Pancreas (tissue), 10 donors: ENCODE measurements around the gene CDCA7L. TPM values are rescaled to one million over a fixed set of nuclear protein-coding genes. Genes with fewer than 3 reads are reported as not detected.

Source experiments
- ATAC-seq, 4 donors: fragments of 200-7000 bp; cut with Tn5 transposase; one replicate each; pipeline versions ENCODE4 v1.8.0 to v1.9.1; 2020; ENCODE audit warnings: mild to moderate bottlenecking in 4 of 4, moderate library complexity in 4 of 4
- DNase-seq, 6 donors: peaks; one replicate each; pipeline ENCODE4 v3.0.0-alpha.2; 2020
- FAIRE-seq: peaks from 2 replicates; lab custom pipeline; 2012; peaks lifted over from hg19 to GRCh38; lab: Jason Lieb, UNC
- H3K27ac ChIP-seq, 4 donors: fragments of 200-600 bp; sonication (generic); 1 replicate in 3 of 4; 2 replicates in 1 of 4; pipeline versions ENCODE4 v1.5.0 to v1.8.0; 2020
- H3K27me3 ChIP-seq, 4 donors: fragments of 200-600 bp; one replicate each; pipeline ENCODE4 v1.8.0; 2021
- H3K36me3 ChIP-seq, 3 donors: fragments of 200-600 bp; sonication (generic) in 1 of 3; one replicate each; pipeline versions ENCODE4 v1.5.0 to v1.8.0; 2020 to 2021
- H3K4me1 ChIP-seq, 3 donors: fragments of 200-600 bp; one replicate each; pipeline ENCODE4 v1.8.0; 2021
- H3K4me3 ChIP-seq, 4 donors: fragments of 200-600 bp; sonication (generic) in 2 of 4; one replicate each; pipeline versions ENCODE4 v1.5.0 to v1.8.0; 2020 to 2021
- H3K9me3 ChIP-seq, 4 donors: fragments of 200-600 bp; one replicate each; pipeline ENCODE4 v1.8.0; 2021
- WGBS, 2 donors: extraction: QIAGEN DNeasy Blood & Tissue Kit; methylation state at CpG; one replicate each; pipeline ENCODE4 v1.1.7; 2013; 5-methylcytosine and 5-hydroxymethylcytosine counted together
- intact Hi-C, 3 donors: fragments of 100-400 bp; cut with DNase I; formaldehyde crosslinking; loops; one replicate each; pipeline versions ENCODE4 v1.11.1 to v1.14.2; 2022
- polyA plus RNA-seq, 2 donors: library from polyadenylated mRNA; stranded (reverse); fragments of 200-250 nt; gene quantifications; one replicate each; pipeline ENCODE4 v1.2.3, GENCODE V29; 2013
- total RNA-seq, 6 donors: library from RNA; stranded (reverse); fragmentation: NEBNext Ultra II Directional in 4 of 6; extraction: Animal tissue kit (Norgen Biotek cat#: 25700) in 4 of 6; gene quantifications; one replicate each; pipeline versions ENCODE4 v1.2.1 to v1.2.4, GENCODE V29; 2021 to 2023
- TF ChIP-seq, protein P1 (sequence below), 4 donors: fragments of 200-600 bp; sonication (generic) in 3 of 4; IDR thresholded peaks; one replicate each; pipeline versions ENCODE4 v1.5.0 to v1.8.0; 2021; ENCODE audit warnings: antibody characterized with exemption in 4 of 4
- donor health status: healthy with polysubstance abuse.
- donor health status: DM: no; HTN: no; CAD: no; lungs with moderate emphysema.
- donor health status: DM: no; HTN: no; CAD: no.
- donor health status: control.
- donor health status: control.
- donor health status: Bipolar disorder and iron deficiency.
- donor health status: DM: yes; HTN: yes; CAD: no.
- donor health status: DM: no; HTN: no; CAD: no.
- donor health status: DM: no; HTN: no; CAD: no.
- donor health status: DM: yes; HTN: yes; CAD: no.

The CDCA7L gene
- total and polyA plus RNA-seq, 8 donors: 6.7 to 27.2 (median 19.9) TPM

DNA sequence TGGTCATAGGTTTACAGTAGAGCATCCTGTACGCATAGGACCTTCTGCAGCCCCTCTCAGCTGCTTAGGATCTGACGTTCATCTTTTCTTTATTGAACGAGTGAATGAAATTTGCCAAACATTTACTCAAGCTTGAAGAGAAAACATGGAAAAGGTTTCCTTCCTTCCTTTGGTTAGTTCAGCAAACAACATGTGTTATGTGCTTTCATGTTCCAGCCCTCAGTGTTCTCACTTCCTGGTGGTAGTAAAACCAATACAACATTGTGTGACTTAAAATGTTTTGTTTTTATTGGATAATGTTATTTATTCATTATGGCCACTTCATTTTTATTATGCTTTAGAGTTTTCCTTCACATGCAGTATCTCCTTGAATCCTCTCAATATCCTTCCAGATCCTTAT, 1.4 kb upstream of the CDCA7L start:
- DNase-seq: no peak
- H3K27me3 ChIP-seq: no peaks in the 10 kb centered on the region
- WGBS, 2 donors: 68 to 70% methylated on average over 3 of the region's 3 CpGs
- TF ChIP-seq, protein P1, sequence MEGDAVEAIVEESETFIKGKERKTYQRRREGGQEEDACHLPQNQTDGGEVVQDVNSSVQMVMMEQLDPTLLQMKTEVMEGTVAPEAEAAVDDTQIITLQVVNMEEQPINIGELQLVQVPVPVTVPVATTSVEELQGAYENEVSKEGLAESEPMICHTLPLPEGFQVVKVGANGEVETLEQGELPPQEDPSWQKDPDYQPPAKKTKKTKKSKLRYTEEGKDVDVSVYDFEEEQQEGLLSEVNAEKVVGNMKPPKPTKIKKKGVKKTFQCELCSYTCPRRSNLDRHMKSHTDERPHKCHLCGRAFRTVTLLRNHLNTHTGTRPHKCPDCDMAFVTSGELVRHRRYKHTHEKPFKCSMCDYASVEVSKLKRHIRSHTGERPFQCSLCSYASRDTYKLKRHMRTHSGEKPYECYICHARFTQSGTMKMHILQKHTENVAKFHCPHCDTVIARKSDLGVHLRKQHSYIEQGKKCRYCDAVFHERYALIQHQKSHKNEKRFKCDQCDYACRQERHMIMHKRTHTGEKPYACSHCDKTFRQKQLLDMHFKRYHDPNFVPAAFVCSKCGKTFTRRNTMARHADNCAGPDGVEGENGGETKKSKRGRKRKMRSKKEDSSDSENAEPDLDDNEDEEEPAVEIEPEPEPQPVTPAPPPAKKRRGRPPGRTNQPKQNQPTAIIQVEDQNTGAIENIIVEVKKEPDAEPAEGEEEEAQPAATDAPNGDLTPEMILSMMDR (IDR thresholded peaks at IDR 0.05): no peak
- no peak for FAIRE-seq
- no peak for ATAC-seq
- no peak overlapping the region for H3K4me3 ChIP-seq
- intact Hi-C loops: no loop called here
- H3K36me3 ChIP-seq: no peaks in the 10 kb centered on the region
- H3K4me1 ChIP-seq: peaks cover 0 to 10% (median 7%) of the 10 kb centered on the region in 3 donors
- no peaks in the 10 kb centered on the region for H3K9me3 ChIP-seq
- no peak overlapping the region for H3K27ac ChIP-seq

- H3K4me1 ChIP-seq: peaks cover 0 to 14% (median 11%) of the 10 kb centered on the region in 3 donors
- DNase-seq: no peak
- peak overlapping the region; percentile 33 to 64 (median 54) for H3K4me3 ChIP-seq
- intact Hi-C loops: no loop called here
- WGBS, 2 donors: 20 to 23% methylated on average over 8 of the region's 8 CpGs
- no peak for ATAC-seq
- H3K9me3 ChIP-seq: no peaks in the 10 kb centered on the region
- FAIRE-seq: no peak
- H3K27me3 ChIP-seq: no peaks in the 10 kb centered on the region
- no peaks in the 10 kb centered on the region for H3K36me3 ChIP-seq
- TF ChIP-seq, protein P1 (IDR thresholded peaks at IDR 0.05): no peak
- H3K27ac ChIP-seq: peak overlapping the region; percentile 67 to 87 (median 80)
These were observed 567 bp upstream of the CDCA7L start for GRCh38 chr7:21946222-21946709.

DNA sequence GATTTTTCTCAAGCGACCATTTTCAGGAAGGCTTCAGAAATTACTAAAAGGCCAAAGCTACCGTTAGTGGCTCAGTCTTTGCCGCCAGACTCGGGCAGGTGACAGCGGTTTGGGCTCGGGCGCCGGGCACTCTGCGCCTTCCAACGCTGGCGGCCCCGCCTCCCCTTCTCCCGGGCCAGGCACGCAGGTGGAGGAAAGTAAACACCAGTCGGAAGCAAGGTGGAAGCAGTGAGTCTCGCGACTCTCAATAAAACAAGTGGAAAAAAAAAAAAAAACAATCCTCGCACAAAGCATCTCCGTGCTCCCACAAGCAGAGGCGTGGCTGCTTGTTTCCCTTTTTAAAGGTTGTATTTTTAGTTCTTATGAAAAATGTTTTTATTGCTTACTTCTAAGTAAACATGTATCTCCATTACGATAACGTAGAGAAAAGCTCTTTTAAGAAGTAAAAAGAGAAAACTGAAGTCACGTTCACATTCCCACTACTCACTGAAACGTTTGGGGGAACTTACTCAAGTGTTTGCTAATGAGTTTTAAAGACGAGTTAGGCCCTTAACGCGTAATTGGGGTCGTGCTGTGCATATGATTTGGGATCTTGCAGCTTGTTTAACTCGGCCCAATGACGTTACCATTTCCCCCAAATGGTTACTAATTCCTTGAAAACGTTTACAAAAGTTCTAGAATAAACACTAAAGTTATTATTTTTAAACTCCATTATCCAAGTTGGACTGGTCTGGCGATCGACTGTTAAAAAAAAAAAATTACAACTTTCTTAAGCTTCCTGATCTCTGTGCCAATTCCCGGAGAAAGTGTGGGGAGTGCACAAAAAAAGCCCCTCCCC, 864 bp downstream of the CDCA7L start:
- peaks cover 0 to 18% (median 13%) of the 10 kb centered on the region in 3 donors for H3K4me1 ChIP-seq
- no peak for FAIRE-seq
- ATAC-seq: peak; percentile 78 to 86 (median 81)
- DNase-seq: peak; percentile 80 to 86 (median 82)
- H3K27ac ChIP-seq: peak overlapping the region; percentile 67 to 87 (median 80)
- no peaks in the 10 kb centered on the region for H3K27me3 ChIP-seq
- 0 to 1% methylated on average over 34 of the region's 34 CpGs for WGBS, 2 donors
- H3K4me3 ChIP-seq: peak overlapping the region; percentile 33 to 64 (median 54)
- intact Hi-C loops: no loop called here
- H3K9me3 ChIP-seq: no peaks in the 10 kb centered on the region
- H3K36me3 ChIP-seq: no peaks in the 10 kb centered on the region
- TF ChIP-seq, protein P1 (IDR thresholded peaks at IDR 0.05): no peak

GRCh38 chr7:21943436-21943835, 2.3 kb downstream of the CDCA7L start:
- WGBS, 2 donors: 91% methylated on average over 5 of the region's 5 CpGs
- TF ChIP-seq, protein P1 (IDR thresholded peaks at IDR 0.05): no peak
- H3K36me3 ChIP-seq: no peaks in the 10 kb centered on the region
- ATAC-seq: no peak
- no peak overlapping the region for H3K27ac ChIP-seq
- DNase-seq: no peak
- H3K4me3 ChIP-seq: no peak overlapping the region
- no peaks in the 10 kb centered on the region for H3K27me3 ChIP-seq
- H3K9me3 ChIP-seq: no peaks in the 10 kb centered on the region
- intact Hi-C loops: no loop called here
- H3K4me1 ChIP-seq: peaks cover 0 to 18% (median 13%) of the 10 kb centered on the region in 3 donors
- no peak for FAIRE-seq

GRCh38 chr7:21942955-21943354, 2.7 kb downstream of the CDCA7L start:
- WGBS, 2 donors: 86% methylated on average over 6 of the region's 6 CpGs
- no peaks in the 10 kb centered on the region for H3K36me3 ChIP-seq
- H3K9me3 ChIP-seq: no peaks in the 10 kb centered on the region
- no peak for FAIRE-seq
- TF ChIP-seq, protein P1 (IDR thresholded peaks at IDR 0.05): no peak
- no peak for ATAC-seq
- intact Hi-C loops: no loop called here
- no peak overlapping the region for H3K27ac ChIP-seq
- no peak overlapping the region for H3K4me3 ChIP-seq
- no peak for DNase-seq
- no peaks in the 10 kb centered on the region for H3K27me3 ChIP-seq
- H3K4me1 ChIP-seq: peaks cover 0 to 18% (median 13%) of the 10 kb centered on the region in 3 donors
